ENCODE data around the gene AUTS2.

- TF ChIP-seq SP2 (IDR thresholded peaks at IDR 0.05; ENCODE audit: low read length), result no peak
- TF ChIP-seq USF2 (IDR thresholded peaks at IDR 0.05; ENCODE audit: low read length), result no peak
- TF ChIP-seq CTCF (IDR thresholded peaks at IDR 0.05; ENCODE audit: control extremely low read depth in 1 of 3, insufficient read depth in 1 of 3, low read depth in 1 of 3, low read length in 3 of 3), result no peak
- no peak for TF ChIP-seq MAX (IDR thresholded peaks at IDR 0.05)
- TF ChIP-seq EP300 (IDR thresholded peaks at IDR 0.05; ENCODE audit: borderline replicate concordance in 1 of 2, low read depth in 2 of 2, low read length in 2 of 2), result no peak
Observed at GRCh38 chr7:70349819-70350218, 751.5 kb downstream of the AUTS2 start.
